ENCODE measurements around the gene ZSWIM2.
"Not testable (repeated sequence)": the region's sequence is repeated elsewhere in the genome, so short reads cannot be mapped to it uniquely, and the experiment has no call there.

Gene ZSWIM2

GRCh38 chr2:186848873-186849578 is at the start of gene ZSWIM2:
ZSWIM2 (minus strand) TSS chr2:186849170; CDS start chr2:186849130, 40 bp downstream.
- ChIA-PET CTCF (interaction anchor here (1.2 kb wide), 1 partner anchor 14 kb away, joined by 3 read pairs; no protein-coding TSS in a partner anchor), POLR2A (no interaction called here)
- peak; percentile 24 for DNase-seq (ENCODE audit: extremely low spot score)
- TF ChIP-seq CTCF (IDR thresholded peaks at IDR 0.05; ENCODE audit: control extremely low read depth, extremely low read depth, low read depth, missing control alignments) = no peak

GRCh38 chr2:186896220-186896619 is 47.2 kb upstream of the ZSWIM2 start:
- DNase-seq (ENCODE audit: extremely low spot score); CTCF ChIA-PET; POLR2A ChIA-PET: not testable (repeated sequence)

GRCh38 chr2:186895451-186895850 is 46.5 kb upstream of the ZSWIM2 start:
- no peak for DNase-seq (ENCODE audit: extremely low spot score)
- POLR2A ChIA-PET = no interaction called here
- CTCF ChIA-PET = interaction anchor here (1.4 to 2.0 kb wide), 3 partner anchors 9 to 33 kb away, joined by 3 to 7 read pairs (median 6); no protein-coding TSS in a partner anchor
- TF ChIP-seq CTCF (IDR thresholded peaks at IDR 0.05; ENCODE audit: control extremely low read depth, extremely low read depth, low read depth, missing control alignments) = no peak

- TF ChIP-seq CTCF (IDR thresholded peaks at IDR 0.05; ENCODE audit: control extremely low read depth, extremely low read depth, low read depth, missing control alignments) = no peak
- CTCF ChIA-PET = interaction anchor here (1.1 to 2.0 kb wide), 4 partner anchors 10 to 32 kb away, joined by 3 to 7 read pairs (median 4); no protein-coding TSS in a partner anchor
- no peak for DNase-seq (ENCODE audit: extremely low spot score)
- POLR2A ChIA-PET = no interaction called here
Measured at GRCh38 chr2:186894478-186894877, 45.5 kb upstream of the ZSWIM2 start.

GRCh38 chr2:186892821-186893220 is 43.9 kb upstream of the ZSWIM2 start:
- CTCF ChIA-PET = interaction anchor here (1.0 to 1.4 kb wide), 3 partner anchors 11 to 30 kb away, joined by 3 read pairs; no protein-coding TSS in a partner anchor
- DNase-seq (ENCODE audit: extremely low spot score) = no peak
- TF ChIP-seq CTCF (IDR thresholded peaks at IDR 0.05; ENCODE audit: control extremely low read depth, extremely low read depth, low read depth, missing control alignments) = no peak
- POLR2A ChIA-PET = no interaction called here

- ChIA-PET POLR2A (no interaction called here), CTCF (no interaction called here)
- no peak for DNase-seq (ENCODE audit: extremely low spot score)
- no peak for TF ChIP-seq CTCF (IDR thresholded peaks at IDR 0.05; ENCODE audit: control extremely low read depth, extremely low read depth, low read depth, missing control alignments)
Measured at GRCh38 chr2:186891185-186891621, 42.2 kb upstream of the ZSWIM2 start.

- CTCF ChIA-PET = interaction anchor here (1.4 kb wide), 1 partner anchor 12 kb away, joined by 3 read pairs; no protein-coding TSS in a partner anchor
Measured at GRCh38 chr2:186889101-186889879, 40.3 kb upstream of the ZSWIM2 start.

More at GRCh38 chr2:186889101-186889879, 40.3 kb upstream of the ZSWIM2 start:
- POLR2A ChIA-PET = no interaction called here
- DNase-seq (ENCODE audit: extremely low spot score) = no peak
- no peak for TF ChIP-seq CTCF (IDR thresholded peaks at IDR 0.05; ENCODE audit: control extremely low read depth, extremely low read depth, low read depth, missing control alignments)
